ENCODE results near the gene UST. TPM values are rescaled to one million over a fixed set of nuclear protein-coding genes. Genes with fewer than 3 reads are reported as not detected.
"Not testable (repeated sequence)": the region's sequence is repeated elsewhere in the genome, so short reads cannot be mapped to it uniquely, and the experiment has no call there.

The UST gene
- total and polyA plus RNA-seq, 2 donors (not counting 1 experiment from before 2014, with no cell fraction given) = 7.3 to 16.9 TPM

GRCh38 chr6:148780423-148780822 lies 33.6 kb downstream of the UST start:
- not testable (repeated sequence) for H3K9me3 Mint-ChIP-seq (ENCODE audit: insufficient read depth); DNase-seq; H4K20me1 ChIP-seq (ENCODE audit: control insufficient read depth, insufficient read depth, low read length, poor library complexity, severe bottlenecking); H3K27ac Mint-ChIP-seq; H3K4me3 Mint-ChIP-seq; ATAC-seq (ENCODE audit: low read depth); H3K27me3 Mint-ChIP-seq; H3K27ac ChIP-seq (ENCODE audit: low read length in 2 of 2); H2AFZ ChIP-seq (ENCODE audit: insufficient read depth, low read depth, low read length, poor library complexity, severe bottlenecking); H3K36me3 ChIP-seq (replicated peaks in 1 of 2; ENCODE audit: control extremely low read depth in 1 of 2, control insufficient read depth in 1 of 2, extremely low read depth in 1 of 2, insufficient read depth in 2 of 2, low read length in 1 of 2); H3K9ac ChIP-seq (ENCODE audit: low read length); H3K27me3 ChIP-seq (replicated peaks in 1 of 4; ENCODE audit: control extremely low read depth in 1 of 4, control insufficient read depth in 3 of 4, insufficient read depth in 4 of 4, low read length in 3 of 4); H3K4me3 ChIP-seq (ENCODE audit: control extremely low read depth in 1 of 5, extremely low read depth in 1 of 5, insufficient read depth in 1 of 5, low read depth in 2 of 5, low read length in 4 of 5); H3K9me3 ChIP-seq (ENCODE audit: control extremely low read depth in 1 of 3, control insufficient read depth in 2 of 3, insufficient read depth in 1 of 3, low read length in 2 of 3); H3K4me2 ChIP-seq (replicated peaks; ENCODE audit: low read depth, low read length, poor library complexity, severe bottlenecking)
- H3K79me2 ChIP-seq (ENCODE audit: control insufficient read depth, insufficient read depth, low read length) = peaks cover 90% of the 10 kb centered on the region
- WGBS (ENCODE audit: insufficient coverage) = no CpG with 5 or more reads among the region's 1 CpG
- H3K4me1 Mint-ChIP-seq = peaks cover 48% of the 10 kb centered on the region
- H3K4me1 ChIP-seq (ENCODE audit: control insufficient read depth in 2 of 2, insufficient read depth in 2 of 2, low read length in 2 of 2) = peaks cover 26% of the 10 kb centered on the region in 2 donors
- CTCF ChIA-PET = interaction anchor here (1.0 to 3.0 kb wide), 4 partner anchors 9 to 203 kb away, joined by 3 to 12 read pairs (median 4); no protein-coding TSS in a partner anchor
- POLR2A ChIA-PET = interaction anchor here (1.0 kb wide), 1 partner anchor 21 kb away, joined by 5 read pairs; no protein-coding TSS in a partner anchor
- intact Hi-C loops (cut with micrococcal nuclease) = loop anchor here (2.0 kb wide), 1 partner anchor 34 kb away; the partner anchor contains the start of gene UST

- Mint-ChIP-seq H3K9me3 (ENCODE audit: insufficient read depth) (no peaks in the 10 kb centered on the region), H3K4me3 (peak overlapping the region; percentile 74), H3K4me1 (peaks cover 47% of the 10 kb centered on the region), H3K27me3 (no peaks in the 10 kb centered on the region), H3K27ac (peak overlapping the region; percentile 80)
- no peaks in the 10 kb centered on the region for H4K20me1 ChIP-seq (ENCODE audit: control insufficient read depth, insufficient read depth, low read length, poor library complexity, severe bottlenecking)
- intact Hi-C loops (cut with micrococcal nuclease) = loop anchor here (2.0 kb wide), 1 partner anchor 34 kb away; the partner anchor contains the start of gene UST
- H3K4me3 ChIP-seq (ENCODE audit: control extremely low read depth in 1 of 5, extremely low read depth in 1 of 5, insufficient read depth in 1 of 5, low read depth in 2 of 5, low read length in 4 of 5) = peak overlapping the region in 2 of 5 experiments; percentile 12 to 25
- peaks cover 90% of the 10 kb centered on the region for H3K79me2 ChIP-seq (ENCODE audit: control insufficient read depth, insufficient read depth, low read length)
- H3K4me1 ChIP-seq (ENCODE audit: control insufficient read depth in 2 of 2, insufficient read depth in 2 of 2, low read length in 2 of 2) = peaks cover 23 to 26% of the 10 kb centered on the region in 2 donors
- no peaks in the 10 kb centered on the region for H3K9me3 ChIP-seq (ENCODE audit: control extremely low read depth in 1 of 3, control insufficient read depth in 2 of 3, insufficient read depth in 1 of 3, low read length in 2 of 3)
- 87% methylated on average over 7 of the region's 7 CpGs for WGBS (ENCODE audit: insufficient coverage)
- H3K4me2 ChIP-seq (replicated peaks; ENCODE audit: low read depth, low read length, poor library complexity, severe bottlenecking) = peak overlapping the region; percentile 38
- no peak for DNase-seq
- TF ChIP-seq EZH2 (IDR thresholded peaks at IDR 0.05; ENCODE audit: borderline replicate concordance, insufficient read depth, low read depth, low read length, poor library complexity, severe bottlenecking) (no peak), CTCF (IDR thresholded peaks at IDR 0.05) (no peak)
- POLR2A ChIA-PET = interaction anchor here (1.0 to 1.1 kb wide), 2 partner anchors 20 to 21 kb away, joined by 3 to 5 read pairs; no protein-coding TSS in a partner anchor
- H3K27ac ChIP-seq (ENCODE audit: low read length in 2 of 2) = peak overlapping the region in 1 of 2 donors; percentile 61
- H3K9ac ChIP-seq (ENCODE audit: low read length) = peak overlapping the region; percentile 13
- no peaks in the 10 kb centered on the region for H3K27me3 ChIP-seq (replicated peaks in 1 of 4; ENCODE audit: control extremely low read depth in 1 of 4, control insufficient read depth in 3 of 4, insufficient read depth in 4 of 4, low read length in 3 of 4)
- ATAC-seq (ENCODE audit: low read depth) = peak; percentile 33
- no peaks in the 10 kb centered on the region for H3K36me3 ChIP-seq (replicated peaks in 1 of 2; ENCODE audit: control extremely low read depth in 1 of 2, control insufficient read depth in 1 of 2, extremely low read depth in 1 of 2, insufficient read depth in 2 of 2, low read length in 1 of 2)
- CTCF ChIA-PET = interaction anchor here (0.6 to 3.0 kb wide), 7 partner anchors 9 to 204 kb away, joined by 3 to 12 read pairs (median 4); no protein-coding TSS in a partner anchor
- H2AFZ ChIP-seq (ENCODE audit: insufficient read depth, low read depth, low read length, poor library complexity, severe bottlenecking) = peak overlapping the region; percentile 25
Measured at GRCh38 chr6:148780918-148781436, 34.1 kb downstream of the UST start.
